Thyroid gland (tissue), 4 donors: Measurements from ENCODE around the gene GLT1D1.

Experiments used
- POLR2A ChIP-seq, 2 donors: fragments of 450-650 bp; IDR thresholded peaks; one replicate each; pipeline ENCODE4 v1.6.1; 2017; ENCODE audit warnings: antibody characterized with exemption in 2 of 2, mild to moderate bottlenecking in 2 of 2, moderate library complexity in 1 of 2
- TF ChIP-seq, protein P1 (sequence below), 6 experiments: fragments of 200-600 bp in 3 of 6; fragments of 450-650 bp in 3 of 6; sonication (generic) in 3 of 6; IDR thresholded peaks; one replicate each; pipeline ENCODE4 v1.5.1; 2016 to 2019; ENCODE audit warnings: antibody characterized with exemption in 6 of 6, mild to moderate bottlenecking in 2 of 6, inconsistent platforms in 1 of 6, moderate library complexity in 1 of 6

DNA sequence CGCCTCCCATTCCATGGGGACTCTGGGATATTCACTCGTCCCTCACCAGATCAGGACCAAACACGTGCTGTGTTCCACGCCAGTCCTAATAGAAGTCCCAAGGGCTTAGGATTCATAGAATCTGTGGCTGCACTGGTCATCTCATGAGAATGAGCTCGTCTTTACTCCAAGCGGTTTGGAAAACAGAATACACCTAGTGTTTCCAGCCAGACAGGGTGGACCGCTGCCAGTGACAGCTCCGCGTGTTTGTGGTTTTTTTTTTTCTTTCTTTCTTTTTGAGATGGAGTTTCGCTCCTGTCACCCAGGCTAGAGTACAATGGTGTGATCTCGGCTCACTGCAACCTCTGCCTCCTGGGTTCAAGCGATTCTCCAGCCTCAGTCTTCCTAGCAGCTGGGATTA, 75.1 kb downstream of the GLT1D1 start:
- TF ChIP-seq, protein P1, sequence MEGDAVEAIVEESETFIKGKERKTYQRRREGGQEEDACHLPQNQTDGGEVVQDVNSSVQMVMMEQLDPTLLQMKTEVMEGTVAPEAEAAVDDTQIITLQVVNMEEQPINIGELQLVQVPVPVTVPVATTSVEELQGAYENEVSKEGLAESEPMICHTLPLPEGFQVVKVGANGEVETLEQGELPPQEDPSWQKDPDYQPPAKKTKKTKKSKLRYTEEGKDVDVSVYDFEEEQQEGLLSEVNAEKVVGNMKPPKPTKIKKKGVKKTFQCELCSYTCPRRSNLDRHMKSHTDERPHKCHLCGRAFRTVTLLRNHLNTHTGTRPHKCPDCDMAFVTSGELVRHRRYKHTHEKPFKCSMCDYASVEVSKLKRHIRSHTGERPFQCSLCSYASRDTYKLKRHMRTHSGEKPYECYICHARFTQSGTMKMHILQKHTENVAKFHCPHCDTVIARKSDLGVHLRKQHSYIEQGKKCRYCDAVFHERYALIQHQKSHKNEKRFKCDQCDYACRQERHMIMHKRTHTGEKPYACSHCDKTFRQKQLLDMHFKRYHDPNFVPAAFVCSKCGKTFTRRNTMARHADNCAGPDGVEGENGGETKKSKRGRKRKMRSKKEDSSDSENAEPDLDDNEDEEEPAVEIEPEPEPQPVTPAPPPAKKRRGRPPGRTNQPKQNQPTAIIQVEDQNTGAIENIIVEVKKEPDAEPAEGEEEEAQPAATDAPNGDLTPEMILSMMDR (IDR thresholded peaks at IDR 0.05) = no peak
- no peak for TF ChIP-seq POLR2A (IDR thresholded peaks at IDR 0.05)
